T-helper 22 cell (primary cell): ENCODE results near the gene CORO1A.
A peak's percentile ranks its signal among the peaks of the same experiment; 100 is the strongest.
"Not testable (repeated sequence)": the region's sequence is repeated elsewhere in the genome, so short reads cannot be mapped to it uniquely, and the experiment has no call there.

Source experiments
- DNase-seq: peaks from one replicate; pipeline ENCODE4 v3.0.0-alpha.2; 2020; ENCODE audit warnings: low read depth

Gene CORO1A

DNA sequence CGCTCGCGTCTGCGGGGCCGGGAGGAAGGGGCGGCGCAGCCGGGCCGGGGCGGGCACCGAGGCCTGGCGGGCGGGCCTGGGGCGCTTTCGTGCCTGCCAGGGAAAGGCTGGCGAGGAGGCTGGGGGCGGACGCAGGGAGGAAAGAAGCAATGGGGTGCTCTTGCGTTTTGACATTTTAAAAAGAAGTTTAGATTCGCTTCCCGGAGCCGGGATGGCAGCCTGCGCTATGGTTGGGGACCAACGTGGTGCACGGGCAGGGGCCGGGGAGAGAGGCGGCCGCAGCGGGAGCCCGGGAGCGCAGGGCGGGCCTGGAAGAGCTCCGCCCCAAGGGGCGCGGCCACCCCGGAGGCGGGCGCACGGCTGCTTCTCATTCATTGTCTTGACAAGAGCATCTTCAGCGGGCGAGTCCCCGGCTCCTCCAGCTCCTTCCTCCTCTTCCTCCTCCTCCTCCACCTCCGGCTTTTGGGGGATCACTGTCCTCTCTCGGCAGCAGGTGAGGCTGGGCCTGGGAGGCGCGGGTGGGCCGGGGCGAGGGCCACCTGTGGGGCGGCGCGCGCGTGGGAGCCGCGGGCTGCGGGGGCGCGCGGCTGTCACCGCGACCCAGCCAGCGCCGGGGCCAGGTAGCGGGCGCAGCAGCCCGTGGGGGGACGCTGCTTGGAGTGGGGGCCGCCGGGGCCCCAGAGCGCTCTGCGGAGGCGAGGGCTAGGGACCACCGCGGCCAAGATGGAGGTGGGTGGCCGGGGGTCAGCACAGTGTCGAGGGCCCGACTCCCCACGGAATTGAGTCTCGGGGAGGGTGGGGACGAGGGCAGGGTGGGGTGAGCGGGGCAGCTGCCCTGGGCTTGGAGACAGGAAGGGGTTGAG, at the start of gene CORO1A:
CORO1A (plus strand) TSS at position 370 of the 863 bp plus-strand sequence. CDS start 1,608 bp downstream, outside the sequence.
- peak; percentile 72 for DNase-seq

DNA sequence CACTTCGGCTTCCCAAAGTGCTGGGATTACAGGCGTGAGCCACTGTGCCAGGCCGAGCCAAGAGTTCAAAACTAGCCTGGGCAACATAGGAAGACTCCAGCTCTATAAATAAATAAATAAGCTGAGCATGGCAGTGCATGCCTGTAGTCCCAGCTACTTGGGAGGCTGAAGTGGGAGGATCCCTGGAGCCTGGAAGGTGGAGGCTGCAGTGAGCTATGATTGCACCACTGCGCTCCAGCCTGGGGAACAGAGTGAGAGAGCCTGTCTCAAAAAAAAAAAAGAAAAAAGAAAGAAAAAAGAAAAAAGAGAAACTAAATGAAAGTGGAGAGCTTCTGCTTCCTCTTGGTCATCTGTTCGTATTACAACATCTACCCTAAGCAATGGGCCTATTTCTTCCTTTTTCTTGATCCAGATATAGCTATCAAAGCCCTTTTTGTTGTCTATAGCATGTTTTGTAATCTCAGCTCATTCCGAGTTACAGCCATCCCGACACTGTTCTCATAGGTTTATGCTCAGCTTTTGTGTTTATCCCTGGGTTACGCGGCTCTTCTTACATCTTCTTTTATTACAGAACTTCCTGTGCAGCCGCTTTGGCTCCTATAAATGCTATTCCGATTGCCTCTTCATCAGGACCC, 46.3 kb upstream of the CORO1A start:
- no peak for DNase-seq

DNA sequence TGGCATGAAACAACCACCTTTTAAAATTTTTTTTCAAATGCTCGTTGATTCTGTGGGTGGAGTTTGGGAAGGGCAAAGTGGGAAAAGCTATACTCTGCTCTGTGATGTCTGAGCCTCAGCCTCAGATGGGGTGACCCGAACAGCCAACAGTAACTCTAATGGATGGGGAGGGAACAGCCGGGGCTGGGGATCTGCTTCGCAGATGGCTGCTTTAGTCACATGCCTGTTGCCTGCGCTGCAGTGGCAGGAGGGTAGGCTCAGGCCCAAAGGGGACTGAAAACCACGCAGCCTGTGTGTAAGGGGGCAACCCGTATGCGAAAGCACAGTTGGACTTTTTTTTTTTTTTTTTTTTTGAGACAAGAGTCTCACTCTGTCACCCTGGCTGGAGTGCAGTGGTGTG, 45.5 kb upstream of the CORO1A start:
- DNase-seq: no peak

DNA sequence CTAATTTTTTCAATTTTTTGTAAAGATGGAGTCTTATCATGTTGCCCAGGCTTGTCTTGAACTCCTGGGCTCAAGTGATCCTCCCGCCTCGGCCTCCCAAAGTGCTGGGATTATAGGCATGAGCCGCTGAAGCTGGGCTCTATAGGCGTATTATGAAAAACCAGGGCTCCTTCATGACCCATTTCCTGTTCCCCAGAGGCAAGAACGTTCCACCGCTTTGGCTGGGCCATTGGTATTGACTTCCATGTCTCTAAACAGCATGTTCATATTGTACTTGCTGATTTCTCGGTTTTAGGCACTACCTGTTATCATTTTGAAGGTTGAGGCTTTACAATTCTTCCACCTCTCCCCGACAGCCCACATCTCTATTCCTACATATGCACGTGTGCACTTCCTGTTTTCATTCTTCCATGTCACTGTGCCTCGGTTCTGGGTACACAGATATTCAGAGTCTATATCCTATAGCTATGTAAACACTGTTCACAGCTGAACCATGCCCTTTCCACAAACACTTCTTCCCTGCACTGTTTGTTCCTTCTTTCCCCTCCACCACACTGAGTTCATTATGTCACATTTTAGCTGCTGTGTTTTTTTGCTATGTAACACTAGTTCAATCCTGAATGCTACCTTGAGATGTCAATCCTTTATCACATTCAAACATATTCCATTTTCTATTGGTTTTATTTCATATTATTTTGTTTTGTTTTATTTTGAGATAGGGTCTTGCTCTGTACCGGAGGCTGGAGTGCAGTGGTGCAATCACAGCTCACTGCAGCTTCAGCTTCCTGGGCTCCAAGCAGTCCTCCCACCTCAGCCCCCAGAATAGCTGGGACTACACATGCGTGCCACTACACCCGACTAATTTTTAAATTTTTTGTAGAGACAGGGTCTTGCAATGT, 43.6 kb upstream of the CORO1A start:
- no peak for DNase-seq

DNA sequence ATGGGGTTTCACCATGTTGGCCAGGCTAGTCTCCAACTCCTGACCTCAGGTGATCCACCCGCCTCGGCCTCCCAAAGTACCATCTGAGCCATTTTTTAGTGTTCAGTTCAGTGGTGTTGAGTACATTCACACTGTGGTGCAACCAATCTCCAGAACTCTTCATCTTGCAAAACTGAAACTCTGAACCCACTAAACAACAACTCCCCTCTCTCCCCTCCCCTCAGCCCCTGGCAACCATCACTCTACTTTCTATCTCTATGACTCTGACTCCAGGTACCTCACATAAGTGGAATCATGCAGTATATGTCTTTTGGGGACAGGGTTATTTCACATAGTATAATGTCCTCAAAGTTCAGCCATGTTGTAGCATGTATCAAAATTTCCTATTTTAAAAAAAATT, 41.7 kb upstream of the CORO1A start:
- DNase-seq: no peak

DNA sequence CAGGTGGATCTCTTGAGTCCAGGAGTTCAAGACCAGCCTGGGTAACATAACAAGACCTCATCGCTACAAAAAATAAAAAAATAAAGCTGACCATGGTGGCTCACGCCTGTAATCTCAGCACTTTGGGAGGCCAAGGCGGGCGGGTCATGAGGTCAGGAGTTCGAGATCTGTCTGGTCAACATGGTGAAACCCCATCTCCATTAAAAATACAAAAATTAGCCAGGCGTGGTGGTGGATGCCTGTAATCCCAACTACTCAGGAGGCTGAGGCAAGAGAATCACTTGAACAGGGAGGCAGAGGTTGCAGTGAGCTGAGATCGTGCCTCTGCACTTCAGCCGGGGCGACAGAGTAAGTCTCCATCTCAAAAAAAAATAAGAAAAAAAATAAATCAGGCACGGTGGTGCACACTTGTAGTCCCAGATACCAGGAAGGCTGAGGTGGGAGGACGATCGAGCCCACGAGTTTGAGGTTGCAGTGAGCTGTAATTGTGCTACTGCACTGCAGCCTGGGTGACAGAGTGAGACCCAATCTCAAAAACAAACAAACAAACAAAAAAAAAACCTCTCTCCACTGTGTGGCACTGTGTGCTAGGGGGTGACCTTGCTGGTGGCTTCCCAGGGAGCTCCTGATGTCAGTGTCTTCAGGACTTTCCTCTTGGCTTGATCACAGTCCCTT, 40.6 kb upstream of the CORO1A start:
- no peak for DNase-seq

DNA sequence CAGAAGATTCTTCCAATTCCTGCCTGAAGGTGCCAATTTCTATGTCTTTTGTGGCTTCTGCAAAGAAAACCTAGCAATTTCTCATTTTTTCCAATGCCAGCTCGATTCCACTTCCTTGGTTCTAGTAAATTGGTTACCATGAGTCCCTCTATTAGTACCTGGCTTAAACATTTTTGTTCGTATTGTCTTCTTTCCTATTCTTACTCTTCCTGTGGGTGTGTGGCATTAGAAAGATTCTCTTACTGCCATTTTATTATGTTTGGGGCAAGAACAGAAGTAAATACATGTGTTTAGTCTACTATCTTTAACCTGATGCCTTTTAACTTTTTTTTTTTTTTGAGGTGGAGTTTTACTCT, 40.1 kb upstream of the CORO1A start:
- DNase-seq: no peak

DNA sequence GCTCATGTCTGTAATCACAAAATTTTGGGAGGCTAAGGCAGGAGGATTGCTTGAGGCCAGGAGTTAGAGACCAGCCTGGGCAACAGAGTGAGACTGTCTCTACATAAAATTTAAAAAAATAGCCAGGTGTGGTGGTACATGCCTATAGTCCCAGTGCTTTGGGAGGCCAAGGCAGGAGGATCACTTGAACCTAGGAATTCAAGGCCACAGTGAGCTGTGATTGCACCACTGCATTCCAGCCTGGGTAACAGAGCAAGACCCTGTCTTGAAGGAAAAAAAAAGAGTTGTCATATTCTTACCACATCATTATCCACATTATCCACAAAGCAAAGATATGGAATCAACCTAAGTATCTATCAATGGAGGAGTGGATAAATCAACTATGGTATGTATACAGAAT, 39.4 kb upstream of the CORO1A start:
- DNase-seq: no peak

DNA sequence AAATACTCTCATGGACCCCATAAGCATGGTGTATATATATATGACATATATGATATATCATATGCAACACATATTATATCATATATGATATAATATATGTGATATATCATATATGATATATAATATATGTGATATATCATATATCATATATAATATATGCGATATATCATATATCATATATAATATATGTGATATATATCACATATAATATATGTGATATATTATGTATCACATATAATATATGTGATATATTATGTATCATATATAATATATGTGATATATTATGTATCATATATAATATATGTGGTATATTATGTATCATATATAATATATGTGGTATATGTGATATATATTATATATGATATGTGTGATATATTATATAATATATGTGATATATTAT, 38.5 kb upstream of the CORO1A start:
- no peak for DNase-seq

DNA sequence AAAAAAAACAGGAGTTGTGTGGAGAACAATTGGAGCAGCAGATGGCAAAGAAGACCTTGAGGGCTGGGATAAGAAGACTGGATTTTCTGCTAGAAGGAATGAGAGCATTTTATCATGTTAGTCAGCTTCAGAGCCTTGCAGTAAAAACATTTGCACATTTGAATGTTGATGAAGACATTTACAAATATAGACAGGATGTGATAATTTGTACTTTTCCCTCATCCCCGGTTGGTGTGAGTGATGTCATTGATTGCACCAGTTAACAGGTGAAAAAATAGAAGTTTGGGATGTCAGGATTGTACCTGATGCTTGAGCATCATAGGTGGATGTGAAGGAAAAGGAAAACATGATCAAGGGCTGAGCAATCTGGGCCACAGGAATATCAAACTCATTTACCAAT, 37.7 kb upstream of the CORO1A start:
- DNase-seq: no peak

DNA sequence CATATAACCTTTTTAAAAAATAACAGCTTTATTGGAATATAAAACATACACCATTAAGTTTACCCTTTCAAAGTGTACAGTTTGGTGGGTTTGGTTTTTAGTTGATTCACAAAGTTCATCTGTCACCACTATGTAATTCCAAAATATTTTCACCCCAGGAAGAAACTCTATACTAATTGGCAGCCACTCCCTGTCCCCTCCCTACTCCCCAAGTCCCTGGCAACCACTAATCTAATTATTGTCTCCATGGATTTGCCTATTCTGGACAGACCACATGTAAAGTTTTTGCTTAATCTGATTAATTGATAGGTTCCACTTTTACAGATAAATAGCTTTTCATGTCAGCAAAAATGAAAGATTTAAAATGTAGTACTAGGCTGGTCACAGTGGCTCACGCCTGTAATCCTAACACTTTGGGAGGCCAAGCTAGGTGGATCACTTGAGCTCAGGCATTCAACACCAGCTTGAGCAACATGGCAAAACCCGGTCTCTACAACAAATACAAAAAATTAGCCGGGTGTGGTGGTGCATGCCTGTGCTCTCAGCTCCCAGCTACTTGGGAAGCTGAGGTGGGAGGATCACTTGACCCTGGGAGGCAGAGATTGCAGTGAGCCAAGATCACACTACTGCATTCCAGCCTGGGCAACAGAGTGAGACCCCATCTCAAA, 35.4 kb upstream of the CORO1A start:
- no peak for DNase-seq

DNA sequence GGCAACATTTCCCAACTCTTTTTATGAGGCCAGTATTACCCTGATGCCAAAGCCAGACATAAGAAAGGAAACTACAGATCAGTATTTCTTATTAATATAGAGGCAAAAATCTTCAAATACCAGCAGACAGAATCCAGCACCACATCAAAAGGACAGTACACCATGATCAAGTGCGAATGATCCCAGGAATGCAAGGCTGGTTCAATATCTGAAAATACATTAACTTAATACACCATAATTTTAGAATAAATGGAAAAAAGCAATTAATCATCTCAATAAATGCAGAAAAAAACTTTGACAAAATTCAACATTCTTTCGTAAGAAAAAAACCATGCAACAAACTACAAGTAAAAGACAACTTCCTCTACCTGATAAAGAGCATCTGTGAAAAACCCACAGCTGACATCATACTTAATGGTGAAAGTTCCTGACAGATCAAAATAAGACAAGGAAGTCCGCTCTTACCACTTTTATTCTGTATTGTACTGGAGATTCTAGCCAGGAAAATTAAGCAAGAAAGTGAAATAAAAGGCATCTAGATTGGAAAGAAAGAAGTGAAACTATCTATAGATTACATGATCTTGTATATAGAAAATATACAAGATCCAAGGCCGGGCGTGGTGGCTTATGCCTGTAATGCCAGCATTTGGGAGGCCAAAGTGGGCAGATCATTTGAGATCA, 34.0 kb upstream of the CORO1A start:
- DNase-seq: no peak

DNA sequence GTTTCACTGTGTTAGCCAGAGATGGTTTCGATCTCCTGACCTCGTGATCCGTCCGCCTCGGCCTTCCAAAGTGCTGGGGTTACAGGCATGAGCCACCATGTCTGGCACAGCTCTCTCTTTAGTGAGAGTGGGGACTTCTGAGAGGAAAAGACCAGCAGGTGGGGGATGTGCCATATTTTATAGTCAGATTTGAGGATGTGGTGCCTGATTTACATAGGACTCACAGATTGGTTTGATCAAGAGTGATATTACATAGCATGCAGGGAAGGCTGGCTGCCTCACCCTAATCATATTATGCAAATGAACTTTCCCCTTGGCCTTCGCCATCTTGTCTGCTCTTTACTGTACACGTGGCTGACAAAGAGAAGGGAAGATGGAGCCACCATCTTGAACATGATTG, 32.3 kb upstream of the CORO1A start:
- DNase-seq: no peak

DNA sequence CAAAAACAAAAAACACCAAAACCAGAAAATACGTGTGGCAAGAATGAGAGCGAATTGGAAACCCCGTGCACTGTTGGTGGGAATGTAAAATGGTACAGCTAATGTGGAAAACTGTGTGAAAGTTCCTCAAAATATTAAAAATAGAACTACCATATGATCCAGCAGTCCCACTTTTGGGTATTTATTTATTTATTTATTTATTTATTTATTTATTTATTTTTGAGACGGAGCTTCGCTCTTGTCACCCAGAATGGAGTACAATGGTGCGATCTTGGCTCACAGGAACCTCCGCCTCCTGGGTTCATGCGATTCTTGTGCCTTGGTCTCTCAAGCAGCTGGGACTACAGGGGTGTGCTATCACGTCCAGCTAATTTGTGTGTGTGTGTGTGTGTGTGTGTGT, 30.9 kb upstream of the CORO1A start:
- no peak for DNase-seq

DNA sequence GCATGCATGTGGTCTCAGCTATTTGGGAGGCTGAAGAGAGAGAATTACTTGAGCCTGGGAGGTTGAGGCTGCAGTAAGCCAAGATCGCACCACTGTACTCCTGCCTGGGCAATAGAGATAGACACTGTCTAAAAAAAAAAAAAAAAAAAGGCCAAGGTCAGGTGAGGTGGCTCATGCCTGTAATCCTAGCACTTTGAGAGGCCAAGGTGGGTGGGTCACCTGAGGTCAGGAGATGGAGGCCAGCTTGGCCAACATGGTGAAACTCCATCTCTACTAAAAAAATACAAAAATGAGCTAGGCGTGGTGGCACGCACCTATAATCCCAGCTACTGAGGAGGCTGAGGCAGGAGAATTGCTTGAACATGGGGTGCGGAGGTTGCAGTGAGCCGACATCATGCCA, 28.2 kb upstream of the CORO1A start:
- no peak for DNase-seq

DNA sequence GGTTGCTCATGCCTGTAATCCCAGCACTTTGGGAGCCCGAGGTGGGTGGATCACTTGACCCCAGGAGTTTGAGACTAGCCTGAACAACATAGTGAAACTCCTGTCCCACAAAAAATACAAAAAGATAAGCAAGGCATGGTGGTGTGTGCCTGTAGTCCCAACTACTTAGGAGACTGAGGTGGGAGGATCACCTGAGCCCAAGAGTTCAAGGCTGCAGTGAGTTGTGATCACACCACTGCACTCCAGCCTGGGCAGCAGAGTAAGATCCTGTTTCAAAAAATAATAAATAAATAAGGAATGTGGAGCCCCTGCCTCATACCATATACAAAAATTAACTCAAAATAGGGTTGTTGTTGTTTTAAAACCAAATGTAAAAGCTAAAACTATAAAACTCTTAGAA, 26.2 kb upstream of the CORO1A start:
- no peak for DNase-seq

DNA sequence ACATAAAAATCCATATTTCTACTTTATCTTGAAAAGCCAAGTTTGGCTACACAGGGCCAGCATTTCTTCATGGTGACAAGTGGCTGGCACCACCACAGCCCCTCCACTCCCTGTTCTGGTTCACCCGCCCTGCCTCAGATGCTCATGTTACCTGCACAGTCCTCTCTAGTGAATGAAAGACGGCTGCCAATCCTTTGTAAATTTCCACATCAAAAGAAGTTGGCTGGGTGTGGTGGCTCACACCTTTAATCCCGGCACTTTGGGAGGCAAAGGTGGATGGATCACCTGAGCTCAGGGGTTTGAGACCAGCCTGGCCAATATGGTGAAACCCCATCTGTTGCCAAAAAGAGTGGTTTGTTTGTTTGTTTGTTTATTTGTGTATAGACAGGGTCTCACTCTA, 19.9 kb upstream of the CORO1A start:
- no peak for DNase-seq

DNA sequence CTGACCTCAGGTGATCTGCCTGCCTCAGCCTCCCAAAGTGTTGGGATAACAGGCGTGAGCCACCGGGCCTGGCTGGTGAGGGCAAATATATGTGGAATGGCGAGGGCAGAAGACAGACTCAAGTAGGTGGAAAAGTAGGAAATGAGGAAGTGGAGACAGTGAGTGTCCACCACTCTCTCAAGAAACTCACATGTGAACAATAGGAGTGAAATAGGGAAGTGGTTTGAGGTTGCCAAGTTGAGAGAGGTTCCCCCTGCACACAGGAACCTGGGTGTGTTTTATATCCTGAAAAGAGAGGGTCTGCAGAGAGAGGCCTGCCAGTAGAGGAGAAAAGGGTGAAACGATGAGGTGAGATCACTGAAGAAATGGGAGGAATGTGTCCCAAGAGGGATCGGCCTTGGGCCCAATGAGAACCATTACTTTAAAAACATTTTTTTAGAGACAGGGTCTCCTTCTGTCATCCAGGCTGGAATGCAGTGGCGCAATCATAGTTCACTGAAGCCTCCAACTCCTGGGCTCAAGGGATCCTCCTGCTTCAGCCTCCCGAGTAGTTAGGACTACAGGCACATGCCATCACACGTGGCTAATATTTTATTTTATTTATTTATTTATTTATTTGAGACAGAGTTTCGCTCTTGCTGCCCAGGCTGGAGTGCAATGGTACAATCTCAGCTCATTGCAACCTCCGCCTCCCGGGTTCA, 17.1 kb upstream of the CORO1A start:
- DNase-seq: no peak

DNA sequence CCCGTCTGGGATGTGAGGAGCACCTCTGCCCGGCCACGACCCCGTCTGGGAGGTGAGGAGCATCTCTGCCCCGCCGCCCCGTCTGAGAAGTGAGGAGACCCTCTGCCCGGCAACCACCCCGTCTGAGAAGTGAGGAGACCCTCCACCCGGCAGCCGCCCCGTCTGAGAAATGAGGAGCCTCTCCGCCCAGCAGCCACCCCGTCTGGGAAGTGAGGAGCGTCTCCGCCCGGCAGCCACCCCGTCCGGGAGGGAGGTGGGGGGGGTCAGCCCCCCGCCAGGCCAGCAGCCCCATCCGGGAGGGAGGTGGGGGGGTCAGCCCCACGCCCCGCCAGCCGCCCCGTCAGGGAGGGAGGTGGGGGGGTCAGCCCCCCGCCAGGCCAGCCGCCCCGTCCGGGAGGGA, 14.7 kb upstream of the CORO1A start:
- DNase-seq: not testable (repeated sequence)

DNA sequence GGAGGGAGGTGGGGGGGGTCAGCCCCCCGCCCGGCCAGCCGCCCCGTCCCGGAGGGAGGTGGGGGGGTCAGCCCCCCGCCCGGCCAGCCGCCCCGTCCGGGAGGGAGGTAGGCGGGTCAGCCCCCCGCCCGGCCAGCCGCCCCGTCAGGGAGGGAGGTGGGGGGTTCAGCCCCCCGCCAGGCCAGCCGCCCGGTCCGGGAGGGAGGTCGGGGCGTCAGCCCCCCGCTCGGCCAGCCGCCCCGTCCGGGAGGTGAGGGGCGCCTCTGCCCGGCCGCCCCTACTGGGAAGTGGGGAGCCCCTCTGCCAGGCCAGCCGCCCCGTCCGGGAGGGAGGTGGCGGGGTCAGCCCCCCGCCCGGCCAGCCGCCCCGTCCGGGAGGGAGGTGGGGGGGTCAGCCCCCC, 14.0 kb upstream of the CORO1A start:
- not testable (repeated sequence) for DNase-seq
